Non-pigmented ciliary epithelial cell (primary cell): ENCODE results near the gene MMP24.

Experiments
- DNase-seq: peaks from one replicate; pipeline ENCODE4 v3.0.0-alpha.2; 2010; ENCODE audit warnings: low read depth

MMP24 gene

GRCh38 chr20:35279533-35280174 lies 53.2 kb downstream of the MMP24 start:
- DNase-seq, result no peak

- DNase-seq, result no peak
Measured at GRCh38 chr20:35280523-35280922, 54.0 kb downstream of the MMP24 start.

- DNase-seq, result no peak
Measured at GRCh38 chr20:35281506-35282101, 55.1 kb downstream of the MMP24 start.

GRCh38 chr20:35283441-35284266 lies 57.2 kb downstream of the MMP24 start:
- no peak for DNase-seq

GRCh38 chr20:35284267-35284991 lies 57.9 kb downstream of the MMP24 start, which contains the start of gene EIF6:
Gene EIF6 (minus strand): TSS chr20:35284772. CDS start chr20:35284487, 285 bp downstream.
- no peak for DNase-seq

- DNase-seq, result no peak
Measured at GRCh38 chr20:35284992-35285805, 58.7 kb downstream of the MMP24 start.

GRCh38 chr20:35285806-35286076 lies 59.3 kb downstream of the MMP24 start:
- DNase-seq, result no peak

- no peak for DNase-seq
Measured at GRCh38 chr20:35286077-35286898, 59.8 kb downstream of the MMP24 start.

- no peak for DNase-seq
Measured at GRCh38 chr20:35286899-35287508, 60.5 kb downstream of the MMP24 start.

- no peak for DNase-seq
Measured at GRCh38 chr20:35287509-35288324, 61.2 kb downstream of the MMP24 start.

GRCh38 chr20:35288325-35289060 lies 62.0 kb downstream of the MMP24 start:
- DNase-seq, result no peak

GRCh38 chr20:35290186-35290886 lies 63.8 kb downstream of the MMP24 start:
- DNase-seq, result no peak

GRCh38 chr20:35290887-35291417 lies 64.5 kb downstream of the MMP24 start:
- DNase-seq, result no peak

GRCh38 chr20:35291654-35292503 lies 65.4 kb downstream of the MMP24 start, which contains the start of gene FAM83C:
Gene FAM83C (minus strand): TSS chr20:35292425. CDS start chr20:35292304, 121 bp downstream.
- DNase-seq, result no peak

- no peak for DNase-seq
Measured at GRCh38 chr20:35292504-35293285, 66.2 kb downstream of the MMP24 start.
